Adrenal gland (tissue), 5 donors: ENCODE measurements around the gene FYN.

Experiments used
- POLR2A ChIP-seq, 2 donors: fragments of 450-650 bp; IDR thresholded peaks; one replicate each; pipeline ENCODE4 v1.6.1; 2017; ENCODE audit warnings: antibody characterized with exemption in 2 of 2, mild to moderate bottlenecking in 2 of 2, moderate library complexity in 1 of 2
- TF ChIP-seq, protein P1 (sequence below), 6 experiments: fragments of 450-650 bp in 4 of 6; fragments of 200-600 bp in 2 of 6; sonication (generic) in 1 of 6; IDR thresholded peaks; 1 replicate in 5 of 6; 2 replicates in 1 of 6; pipeline versions ENCODE4 v1.5.1 to v1.8.0; 2016 to 2021; ENCODE audit warnings: antibody characterized with exemption in 6 of 6, mild to moderate bottlenecking in 2 of 6, moderate library complexity in 1 of 6
- donor health status: DM: no; HTN: no; CAD: no.

DNA sequence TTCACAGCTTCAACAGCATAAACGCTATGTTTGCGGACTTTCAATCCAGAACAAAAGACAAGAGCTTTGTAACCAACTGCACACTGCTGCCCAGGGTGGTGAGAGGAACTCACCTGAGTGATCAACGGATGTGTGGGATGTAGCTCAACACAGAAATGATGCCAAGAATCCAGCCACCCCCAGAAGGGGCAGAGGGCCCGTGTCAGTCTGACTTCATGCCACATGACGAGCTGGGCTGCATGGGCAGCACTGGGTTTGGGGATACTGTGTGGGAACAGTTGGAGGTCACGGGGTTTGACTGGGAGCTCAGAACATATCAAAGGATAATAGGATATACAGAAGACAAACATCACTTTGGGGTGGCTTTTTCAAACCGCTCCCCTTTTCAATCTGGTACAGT lies 188.2 kb downstream of the FYN start:
- TF ChIP-seq, protein P1, sequence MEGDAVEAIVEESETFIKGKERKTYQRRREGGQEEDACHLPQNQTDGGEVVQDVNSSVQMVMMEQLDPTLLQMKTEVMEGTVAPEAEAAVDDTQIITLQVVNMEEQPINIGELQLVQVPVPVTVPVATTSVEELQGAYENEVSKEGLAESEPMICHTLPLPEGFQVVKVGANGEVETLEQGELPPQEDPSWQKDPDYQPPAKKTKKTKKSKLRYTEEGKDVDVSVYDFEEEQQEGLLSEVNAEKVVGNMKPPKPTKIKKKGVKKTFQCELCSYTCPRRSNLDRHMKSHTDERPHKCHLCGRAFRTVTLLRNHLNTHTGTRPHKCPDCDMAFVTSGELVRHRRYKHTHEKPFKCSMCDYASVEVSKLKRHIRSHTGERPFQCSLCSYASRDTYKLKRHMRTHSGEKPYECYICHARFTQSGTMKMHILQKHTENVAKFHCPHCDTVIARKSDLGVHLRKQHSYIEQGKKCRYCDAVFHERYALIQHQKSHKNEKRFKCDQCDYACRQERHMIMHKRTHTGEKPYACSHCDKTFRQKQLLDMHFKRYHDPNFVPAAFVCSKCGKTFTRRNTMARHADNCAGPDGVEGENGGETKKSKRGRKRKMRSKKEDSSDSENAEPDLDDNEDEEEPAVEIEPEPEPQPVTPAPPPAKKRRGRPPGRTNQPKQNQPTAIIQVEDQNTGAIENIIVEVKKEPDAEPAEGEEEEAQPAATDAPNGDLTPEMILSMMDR (IDR thresholded peaks at IDR 0.05) = no peak
- TF ChIP-seq POLR2A (IDR thresholded peaks at IDR 0.05) = no peak
